A549 (cell line): ENCODE measurements around the gene PCDH10. TPM values are rescaled to one million over a fixed set of nuclear protein-coding genes. Genes with fewer than 3 reads are reported as not detected.
"Not testable (repeated sequence)": the region's sequence is repeated elsewhere in the genome, so short reads cannot be mapped to it uniquely, and the experiment has no call there.

ENCODE experiments used
- ATAC-seq, 2 experiments: fragments of 200-7000 bp in 1 of 2; fragments of >200 bp in 1 of 2; cut with Nextera tagmentation in 1 of 2; cut with Tn5 transposase in 1 of 2; 3 replicates each; pipeline versions ENCODE4 v1.8.0 to v1.9.1; 2018 to 2020; ENCODE audit warnings: mild to moderate bottlenecking in 1 of 2, moderate library complexity in 1 of 2
- CTCF ChIA-PET: fragments of 300-600 bp; sonication (Branson Sonifier 250); formaldehyde crosslinking; extraction: SDS; loops from one replicate; lab custom pipeline; 2021; ENCODE audit warnings: antibody characterized with exemption, inconsistent platforms; lab: Yijun Ruan, JAX
- POLR2A ChIA-PET: fragments of 350-600 bp; formaldehyde crosslinking; extraction: SDS; loops from one replicate; lab custom pipeline; 2021; ENCODE audit warnings: antibody characterized with exemption, inconsistent platforms; lab: Yijun Ruan, JAX
- DNase-seq, 2 experiments: peaks; one replicate each; pipeline versions ENCODE4 v3.0.0 to v3.0.0-alpha.2; 2011 to 2016; ENCODE audit warnings: low read depth in 1 of 2, low spot score in 1 of 2
- FAIRE-seq: peaks from 2 replicates; lab custom pipeline; 2011; peaks lifted over from hg19 to GRCh38; lab: Jason Lieb, UNC
- H3K27ac ChIP-seq, 2 experiments: fragments of >200 bp; sonication (Bioruptor Twin); formaldehyde crosslinking; 3 replicates each; pipeline ENCODE4 v1.5.1; 2016 to 2017
- H3K4me1 ChIP-seq: fragments of >200 bp; sonication (Bioruptor Twin); formaldehyde crosslinking; 3 replicates; pipeline ENCODE4 v1.6.1; 2016
- H3K4me2 ChIP-seq: fragments of >200 bp; sonication (Bioruptor Twin); formaldehyde crosslinking; 3 replicates; pipeline ENCODE4 v1.6.1; 2016
- H3K4me3 ChIP-seq: fragments of >200 bp; sonication (Bioruptor Twin); formaldehyde crosslinking; 3 replicates; pipeline ENCODE4 v1.5.1; 2016
- H3K9me3 ChIP-seq: fragments of >200 bp; sonication (Bioruptor Twin); formaldehyde crosslinking; 3 replicates; pipeline ENCODE4 v1.6.1; 2016
- FOSL2 ChIP-seq, 2 experiments: fragments of 450-650 bp in 1 of 2; fragments of >200 bp in 1 of 2; sonication (Bioruptor Twin) in 1 of 2; formaldehyde crosslinking; IDR thresholded peaks; 2 replicates each; pipeline versions ENCODE4 v1.5.0 to v1.6.1; 2016 to 2020; ENCODE audit warnings: mild to moderate bottlenecking in 1 of 2, moderate library complexity in 1 of 2
- KDM1A ChIP-seq: fragments of 200-600 bp; sonication (generic); IDR thresholded peaks from 2 replicates; pipeline ENCODE4 v1.6.1; 2016; ENCODE audit warnings: low read depth, mild to moderate bottlenecking
- MAX ChIP-seq: IDR thresholded peaks from 2 replicates; pipeline ENCODE4 v1.6.1; 2012
- NPAS2 ChIP-seq: fragments of 250-450 bp; sonication (Bioruptor Pico); IDR thresholded peaks from 2 replicates; pipeline ENCODE4 v1.8.0; 2022; ENCODE audit warnings: mild to moderate bottlenecking, moderate library complexity, borderline replicate concordance
- RNF2 ChIP-seq: fragments of 200-600 bp; sonication (generic); IDR thresholded peaks from 2 replicates; pipeline ENCODE4 v1.6.1; 2016; ENCODE audit warnings: low read depth, mild to moderate bottlenecking, antibody characterized with exemption, moderate library complexity, borderline replicate concordance
- USF2 ChIP-seq: fragments of 450-650 bp; IDR thresholded peaks from 2 replicates; pipeline ENCODE4 v1.6.1; 2014; ENCODE audit warnings: antibody characterized with exemption
- WGBS: methylation state at CpG from one replicate; pipeline ENCODE4 v1.1.6; 2017; ENCODE audit errors: missing lambda C conversion rate; 5-methylcytosine and 5-hydroxymethylcytosine counted together
- polyA plus RNA-seq, 4 experiments: library from polyadenylated mRNA; depleted of rRNA in 3 of 4; stranded (reverse); fragments of >200 nt; fragmentation: RNase III in 1 of 4; extraction: RNeasy Plus Mini Kit Qiagen cat#74134 plus additional on column Dnase treatment in 1 of 4; gene quantifications; 2 replicates in 3 of 4; 3 replicates in 1 of 4; pipeline ENCODE4 v1.2.3, GENCODE V29; 2011 to 2017

The PCDH10 gene
- polyA plus RNA-seq, 2 of the 4 experiments (the other 2 are of a cell fraction): 0.37 to 0.49 TPM

GRCh38 chr4:133233922-133234321 lies 84.8 kb downstream of the PCDH10 start (continued):
- TF ChIP-seq KDM1A (no peak), NPAS2 (CRISPR knock-in tag) (no peak), FOSL2 (IDR thresholded peaks at IDR 0.05) (no peak), FOSL2 (CRISPR knock-in tag; IDR thresholded peaks at IDR 0.05) (no peak), MAX (no peak), RNF2 (no peak), USF2 (no peak)

GRCh38 chr4:133240451-133240850 lies 91.4 kb downstream of the PCDH10 start:
- H3K4me2 ChIP-seq, DNase-seq, ATAC-seq, H3K9me3 ChIP-seq, CTCF ChIA-PET, FAIRE-seq, H3K4me1 ChIP-seq, H3K4me3 ChIP-seq, H3K27ac ChIP-seq, POLR2A ChIA-PET: not testable (repeated sequence)
- whole genome bisulfite sequencing: 81% methylated on average over 9 of the region's 30 CpGs
